RWPE2 (cell line): ENCODE data around the gene LSM12.
A peak's percentile ranks its signal among the peaks of the same experiment; 100 is the strongest.

Experiments
- ATAC-seq: fragments of 200-7000 bp; cut with Tn5 transposase; 3 replicates; pipeline ENCODE4 v1.9.1; 2021; ENCODE audit warnings: low read depth
- DNase-seq: peaks from one replicate; pipeline ENCODE4 v3.0.0-alpha.2; 2020; ENCODE audit warnings: low spot score
- H3K27ac ChIP-seq: fragments of 450-650 bp; 2 replicates; pipeline ENCODE4 v1.5.1; 2017; ENCODE audit warnings: mild to moderate bottlenecking; ENCODE audit not compliant: poor library complexity, severe bottlenecking
- H3K27me3 ChIP-seq: fragments of 250-450 bp; sonication (Bioruptor Pico); 2 replicates; pipeline ENCODE4 v1.5.1; 2021; ENCODE audit warnings: mild to moderate bottlenecking, moderate library complexity; ENCODE audit not compliant: insufficient read depth, poor library complexity, severe bottlenecking
- H3K36me3 ChIP-seq: fragments of 250-450 bp; sonication (Bioruptor Pico); 2 replicates; pipeline ENCODE4 v1.5.1; 2020; ENCODE audit warnings: low read depth, mild to moderate bottlenecking, moderate library complexity
- H3K4me1 ChIP-seq: fragments of 250-450 bp; sonication (Bioruptor Pico); 2 replicates; pipeline ENCODE4 v1.5.1; 2021; ENCODE audit warnings: mild to moderate bottlenecking, moderate library complexity; ENCODE audit not compliant: insufficient read depth, poor library complexity, severe bottlenecking
- H3K4me3 ChIP-seq: fragments of 250-450 bp; sonication (Bioruptor Pico); 2 replicates; pipeline ENCODE4 v1.5.1; 2021; ENCODE audit warnings: mild to moderate bottlenecking, moderate library complexity; ENCODE audit not compliant: severe bottlenecking
- H3K9me3 ChIP-seq: fragments of 250-450 bp; sonication (Bioruptor Pico); 2 replicates; pipeline ENCODE4 v1.5.1; 2021; ENCODE audit warnings: mild to moderate bottlenecking, moderate library complexity; ENCODE audit not compliant: severe bottlenecking
- CTCF ChIP-seq: fragments of 450-650 bp; IDR thresholded peaks from one replicate; pipeline ENCODE4 v1.5.1; 2017; ENCODE audit warnings: mild to moderate bottlenecking, moderate library complexity; ENCODE audit not compliant: poor library complexity, severe bottlenecking

LSM12 gene

GRCh38 chr17:44012874-44013273, 53.6 kb downstream of the LSM12 start:
- no peaks in the 10 kb centered on the region for H3K9me3 ChIP-seq
- ATAC-seq (no peak), DNase-seq (no peak)
- no peak overlapping the region for H3K4me3 ChIP-seq
- peaks cover 25% of the 10 kb centered on the region for H3K36me3 ChIP-seq
- no peaks in the 10 kb centered on the region for H3K4me1 ChIP-seq
- no peaks in the 10 kb centered on the region for H3K27me3 ChIP-seq
- no peak for TF ChIP-seq CTCF
- H3K27ac ChIP-seq = no peak overlapping the region

DNA sequence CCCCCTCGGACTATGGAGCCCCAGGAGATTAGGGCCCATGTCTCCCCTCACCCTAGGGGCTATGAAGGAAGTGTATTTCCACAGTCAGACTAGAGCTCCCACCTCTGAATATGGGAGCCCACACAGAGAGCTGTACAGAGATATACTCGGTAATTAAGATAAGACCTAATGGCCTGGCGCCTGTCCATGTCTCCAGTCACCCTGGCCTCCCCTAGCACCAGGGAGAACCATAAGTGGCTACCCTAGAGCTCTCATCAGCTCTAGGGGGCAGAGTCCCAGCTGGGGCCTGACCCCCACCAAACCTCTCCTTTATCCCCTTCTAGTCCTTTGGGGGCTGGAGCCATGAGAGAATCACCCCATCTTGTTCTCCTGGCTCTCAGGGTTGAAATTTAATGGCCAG, 54.1 kb downstream of the LSM12 start:
- no peaks in the 10 kb centered on the region for H3K9me3 ChIP-seq
- DNase-seq (no peak), ATAC-seq (no peak)
- H3K4me1 ChIP-seq = no peaks in the 10 kb centered on the region
- H3K27ac ChIP-seq = no peak overlapping the region
- H3K27me3 ChIP-seq = no peaks in the 10 kb centered on the region
- TF ChIP-seq CTCF = no peak
- no peak overlapping the region for H3K4me3 ChIP-seq
- peaks cover 30% of the 10 kb centered on the region for H3K36me3 ChIP-seq

DNA sequence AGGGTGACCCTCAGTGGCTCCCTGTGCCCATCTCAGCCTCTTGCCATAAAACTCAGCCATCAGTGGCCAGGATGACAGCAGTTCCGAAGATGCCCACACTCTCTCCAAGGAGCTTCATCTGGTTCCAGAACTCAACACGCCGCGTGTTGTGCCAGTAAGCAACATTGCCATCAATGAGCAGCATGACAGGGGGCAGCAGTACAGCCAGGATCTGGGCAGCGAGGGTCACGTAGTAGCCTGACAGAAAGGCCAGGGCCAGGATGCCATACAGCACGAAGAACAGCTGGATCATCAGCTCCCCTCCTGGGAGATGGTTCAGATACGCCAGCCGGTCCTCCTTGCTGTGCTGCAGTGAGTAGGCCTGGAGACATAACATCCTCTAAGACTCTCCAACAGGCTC, 54.6 kb downstream of the LSM12 start:
- ATAC-seq = no peak
- Histone ChIP-seq H3K27ac (no peak overlapping the region), H3K9me3 (no peaks in the 10 kb centered on the region), H3K4me1 (no peaks in the 10 kb centered on the region), H3K27me3 (no peaks in the 10 kb centered on the region), H3K4me3 (no peak overlapping the region), H3K36me3 (peaks cover 33% of the 10 kb centered on the region)
- DNase-seq = no peak
- no peak for TF ChIP-seq CTCF

- H3K9me3 ChIP-seq = no peaks in the 10 kb centered on the region
- no peak overlapping the region for H3K27ac ChIP-seq
- no peaks in the 10 kb centered on the region for H3K27me3 ChIP-seq
- no peaks in the 10 kb centered on the region for H3K4me1 ChIP-seq
- TF ChIP-seq CTCF = no peak
- ATAC-seq (no peak), DNase-seq (no peak)
- no peak overlapping the region for H3K4me3 ChIP-seq
- H3K36me3 ChIP-seq = peaks cover 33% of the 10 kb centered on the region
Measured at GRCh38 chr17:44010966-44011647, 55.4 kb downstream of the LSM12 start.

GRCh38 chr17:44008205-44008909, 58.1 kb downstream of the LSM12 start:
- Histone ChIP-seq H3K27ac (peak overlapping the region; percentile 64), H3K4me3 (no peak overlapping the region)
- no peak for DNase-seq

More at GRCh38 chr17:44008205-44008909, 58.1 kb downstream of the LSM12 start:
- Histone ChIP-seq H3K4me1 (no peaks in the 10 kb centered on the region), H3K9me3 (no peaks in the 10 kb centered on the region), H3K27me3 (no peaks in the 10 kb centered on the region), H3K36me3 (peaks cover 33% of the 10 kb centered on the region)
- no peak for TF ChIP-seq CTCF
- no peak for ATAC-seq
